GM21390 (cell line): Measurements from ENCODE around the gene RPL36A.

Experiments
- ATAC-seq: cut with Tn5 transposase; IDR thresholded peaks from one replicate; pipeline ENCODE4 v1.9.1; 2021; ENCODE audit not compliant: unreplicated experiment

The RPL36A gene

GRCh38 chrX:101390664-101391525 is at the start of gene RPL36A:
RPL36A (plus strand) TSS chrX:101391011; CDS start chrX:101391044, 33 bp downstream.
- peak; percentile 80 for ATAC-seq

GRCh38 chrX:101347859-101348451 is 42.9 kb upstream of the RPL36A start:
- ATAC-seq: peak; percentile 7

GRCh38 chrX:101348452-101349192 is 42.2 kb upstream of the RPL36A start, which contains the start of gene TIMM8A:
TIMM8A (minus strand) TSS chrX:101348742; CDS start chrX:101348664, 78 bp downstream.
- peak; percentile 98 for ATAC-seq

- no peak for ATAC-seq
Measured at GRCh38 chrX:101349193-101349562, 41.6 kb upstream of the RPL36A start.

- no peak for ATAC-seq
Measured at GRCh38 chrX:101357166-101357795, 33.5 kb upstream of the RPL36A start.

- no peak for ATAC-seq
Measured at GRCh38 chrX:101359966-101360365, 30.8 kb upstream of the RPL36A start.

- no peak for ATAC-seq
Measured at GRCh38 chrX:101360390-101360789, 30.4 kb upstream of the RPL36A start.

GRCh38 chrX:101362116-101362515 is 28.7 kb upstream of the RPL36A start:
- ATAC-seq: no peak

- ATAC-seq: no peak
Measured at GRCh38 chrX:101362757-101363156, 28.1 kb upstream of the RPL36A start.

GRCh38 chrX:101365301-101365795 is 25.5 kb upstream of the RPL36A start:
- no peak for ATAC-seq

- ATAC-seq: no peak
Measured at GRCh38 chrX:101368800-101369199, 22.0 kb upstream of the RPL36A start.

GRCh38 chrX:101369687-101370086 is 21.1 kb upstream of the RPL36A start:
- ATAC-seq: no peak

- ATAC-seq: peak; percentile 81
Measured at GRCh38 chrX:101370888-101371504, 19.8 kb upstream of the RPL36A start.

- ATAC-seq: no peak
Measured at GRCh38 chrX:101377547-101377946, 13.3 kb upstream of the RPL36A start.

- ATAC-seq: peak; percentile 76
Measured at GRCh38 chrX:101383679-101384205, 7.1 kb upstream of the RPL36A start.

- no peak for ATAC-seq
Measured at GRCh38 chrX:101385026-101385684, 5.7 kb upstream of the RPL36A start.

GRCh38 chrX:101385795-101386541 is 4.8 kb upstream of the RPL36A start, which contains the start of gene BTK:
BTK (minus strand) TSS chrX:101386191; CDS start chrX:101375284, 10,907 bp downstream.
- peak; percentile 65 for ATAC-seq

GRCh38 chrX:101386542-101386885 is 4.3 kb upstream of the RPL36A start:
- no peak for ATAC-seq

- ATAC-seq: no peak
Measured at GRCh38 chrX:101388604-101389003, 2.2 kb upstream of the RPL36A start.
